Measurements from ENCODE around the gene SAP25.

The SAP25 gene

GRCh38 chr7:100585511-100586265 lies 12.0 kb upstream of the SAP25 start, which contains the start of gene LRCH4:
TSS of gene LRCH4 (minus strand) at chr7:100586129. CDS start at chr7:100586100, 29 bp downstream.
- peak; percentile 17 for DNase-seq (ENCODE audit: low read depth)
- TF ChIP-seq CTCF (conservative IDR thresholded peaks at IDR 0.05; ENCODE audit: control insufficient read depth, insufficient read depth, low read depth, low read length): no peak
- H3K4me3 ChIP-seq (ENCODE audit: control insufficient read depth, low read depth, low read length): peak within 1 kb of the TSS; percentile 87

GRCh38 chr7:100584683-100585510 lies 11.2 kb upstream of the SAP25 start:
- TF ChIP-seq CTCF (conservative IDR thresholded peaks at IDR 0.05; ENCODE audit: control insufficient read depth, insufficient read depth, low read depth, low read length): no peak
- DNase-seq (ENCODE audit: low read depth): peak; percentile 75
- H3K4me3 ChIP-seq (ENCODE audit: control insufficient read depth, low read depth, low read length): peak overlapping the region; percentile 87

GRCh38 chr7:100584054-100584682 lies 10.5 kb upstream of the SAP25 start:
- no peak for TF ChIP-seq CTCF (conservative IDR thresholded peaks at IDR 0.05; ENCODE audit: control insufficient read depth, insufficient read depth, low read depth, low read length)
- peak overlapping the region; percentile 87 for H3K4me3 ChIP-seq (ENCODE audit: control insufficient read depth, low read depth, low read length)
- peak; percentile 27 for DNase-seq (ENCODE audit: low read depth)

GRCh38 chr7:100583132-100584053 lies 9.7 kb upstream of the SAP25 start:
- H3K4me3 ChIP-seq (ENCODE audit: control insufficient read depth, low read depth, low read length): peak overlapping the region; percentile 27
- no peak for TF ChIP-seq CTCF (conservative IDR thresholded peaks at IDR 0.05; ENCODE audit: control insufficient read depth, insufficient read depth, low read depth, low read length)
- DNase-seq (ENCODE audit: low read depth): peak; percentile 51

- no peak for DNase-seq (ENCODE audit: low read depth)
- no peak for TF ChIP-seq CTCF (conservative IDR thresholded peaks at IDR 0.05; ENCODE audit: control insufficient read depth, insufficient read depth, low read depth, low read length)
- H3K4me3 ChIP-seq (ENCODE audit: control insufficient read depth, low read depth, low read length): no peak overlapping the region
Measured at GRCh38 chr7:100582650-100583049, 8.9 kb upstream of the SAP25 start.
